Right lobe of liver (tissue), 6 donors: ENCODE data around the gene PTPRR. TPM values are rescaled to one million over a fixed set of nuclear protein-coding genes. Genes with fewer than 3 reads are reported as not detected.

Experiments used
- ATAC-seq, 4 donors: fragments of 200-7000 bp; cut with Tn5 transposase; one replicate each; pipeline ENCODE4 v1.9.1; 2020; ENCODE audit warnings: mild to moderate bottlenecking in 4 of 4, moderate library complexity in 4 of 4
- DNase-seq, 3 donors: peaks; one replicate each; pipeline ENCODE4 v3.0.0-alpha.2; 2020
- H3K27ac ChIP-seq, 3 donors: fragments of 200-600 bp; one replicate each; pipeline ENCODE4 v1.8.0; 2022
- H3K27me3 ChIP-seq, 2 donors: fragments of 200-600 bp; one replicate each; pipeline ENCODE4 v1.8.0; 2022
- H3K36me3 ChIP-seq, 4 donors: fragments of 200-600 bp; sonication (generic) in 1 of 4; one replicate each; pipeline versions ENCODE4 v1.5.1 to v1.8.0; 2017 to 2022; ENCODE audit warnings: control low read depth in 1 of 4
- H3K4me1 ChIP-seq, 4 donors: fragments of 200-600 bp; sonication (generic) in 1 of 4; one replicate each; pipeline versions ENCODE4 v1.5.1 to v1.8.0; 2017 to 2022; ENCODE audit warnings: control low read depth in 1 of 4
- H3K4me3 ChIP-seq, 3 donors: fragments of 200-600 bp; one replicate each; pipeline ENCODE4 v1.8.0; 2022
- H3K9me3 ChIP-seq, 4 donors: fragments of 200-600 bp; sonication (generic) in 1 of 4; one replicate each; pipeline versions ENCODE4 v1.5.1 to v1.8.0; 2017 to 2022; ENCODE audit warnings: control low read depth in 1 of 4
- CTCF ChIP-seq, 4 donors: fragments of 200-600 bp in 3 of 4; fragments of 450-650 bp in 1 of 4; IDR thresholded peaks; one replicate each; pipeline versions ENCODE4 v1.5.1 to v1.8.0; 2016 to 2022; ENCODE audit warnings: antibody characterized with exemption in 4 of 4, mild to moderate bottlenecking in 2 of 4
- POLR2A ChIP-seq: fragments of 450-650 bp; IDR thresholded peaks from one replicate; pipeline ENCODE4 v1.6.1; 2017; ENCODE audit warnings: antibody characterized with exemption, mild to moderate bottlenecking
- WGBS: methylation state at CpG from one replicate; pipeline ENCODE4 v1.1.6; 2018; ENCODE audit warnings: low coverage, low lambda C conversion rate; ENCODE audit not compliant: insufficient coverage; ENCODE audit errors: missing lambda C conversion rate; 5-methylcytosine and 5-hydroxymethylcytosine counted together
- intact Hi-C, 2 donors: fragments of 100-400 bp; cut with DNase I; formaldehyde crosslinking; loops; one replicate each; pipeline versions ENCODE4 v1.11.2 to v1.14.1; 2022
- total RNA-seq, 6 experiments: library from RNA; depleted of rRNA in 2 of 6; stranded (reverse); fragments of >200 nt in 2 of 6; fragmentation: NEBNext Ultra II Directional in 3 of 6; extraction: Animal tissue kit (Norgen Biotek cat#: 25700) in 3 of 6; gene quantifications; one replicate each; pipeline versions ENCODE4 v1.1.0 to v1.2.4, GENCODE V29; 2016 to 2023
- donor health status: DM: no; HTN: yes; CAD: no.
- donor health status: DM: no; HTN: no; CAD: no.
- donor health status: DM: no; HTN: no; CAD: no.
- donor health status: DM: no; HTN: yes; CAD: no.
- donor health status: DM: no; HTN: yes; CAD: no.

Gene PTPRR
- total RNA-seq, 6 experiments from 2014 or later = 0.12 TPM; not detected in 5

- WGBS = 35% methylated on average over 3 of the region's 3 CpGs
- Histone ChIP-seq H3K27me3 (no peaks in the 10 kb centered on the region), H3K36me3 (no peaks in the 10 kb centered on the region), H3K27ac (no peak overlapping the region), H3K9me3 (no peaks in the 10 kb centered on the region), H3K4me3 (no peak overlapping the region), H3K4me1 (no peaks in the 10 kb centered on the region)
- DNase-seq = no peak
- intact Hi-C loops = no loop called here
- no peak for ATAC-seq
- TF ChIP-seq CTCF (IDR thresholded peaks at IDR 0.05) (no peak), POLR2A (no peak)
Observed at GRCh38 chr12:70643939-70644338, 276.6 kb downstream of the PTPRR start.

- Histone ChIP-seq H3K4me3 (no peak overlapping the region), H3K27ac (no peak overlapping the region), H3K36me3 (no peaks in the 10 kb centered on the region), H3K9me3 (no peaks in the 10 kb centered on the region), H3K4me1 (no peaks in the 10 kb centered on the region), H3K27me3 (no peaks in the 10 kb centered on the region)
- intact Hi-C loops = no loop called here
- no peak for TF ChIP-seq CTCF (IDR thresholded peaks at IDR 0.05)
- no peak for TF ChIP-seq POLR2A
- ATAC-seq (no peak), DNase-seq (no peak)
- WGBS = 29% methylated on average over 2 of the region's 2 CpGs
Observed at GRCh38 chr12:70641691-70642090, 278.8 kb downstream of the PTPRR start.

- H3K4me1 ChIP-seq = no peaks in the 10 kb centered on the region
- H3K9me3 ChIP-seq = no peaks in the 10 kb centered on the region
- TF ChIP-seq POLR2A (no peak), CTCF (IDR thresholded peaks at IDR 0.05) (no peak)
- WGBS = 73% methylated on average over 1 of the region's 1 CpG
- no peaks in the 10 kb centered on the region for H3K27me3 ChIP-seq
- no peaks in the 10 kb centered on the region for H3K36me3 ChIP-seq
- intact Hi-C loops = no loop called here
- DNase-seq (no peak), ATAC-seq (no peak)
- H3K27ac ChIP-seq = no peak overlapping the region
- no peak overlapping the region for H3K4me3 ChIP-seq
Observed at GRCh38 chr12:70640901-70641300, 279.6 kb downstream of the PTPRR start.

GRCh38 chr12:70639535-70639934, 281.0 kb downstream of the PTPRR start:
- intact Hi-C loops = no loop called here
- WGBS = 65% methylated on average over 2 of the region's 2 CpGs
- H3K9me3 ChIP-seq = no peaks in the 10 kb centered on the region

More at GRCh38 chr12:70639535-70639934, 281.0 kb downstream of the PTPRR start:
- TF ChIP-seq CTCF (IDR thresholded peaks at IDR 0.05) (no peak), POLR2A (no peak)
- H3K36me3 ChIP-seq = no peaks in the 10 kb centered on the region
- H3K4me3 ChIP-seq = no peak overlapping the region
- DNase-seq (no peak), ATAC-seq (no peak)
- no peaks in the 10 kb centered on the region for H3K27me3 ChIP-seq
- no peak overlapping the region for H3K27ac ChIP-seq
- no peaks in the 10 kb centered on the region for H3K4me1 ChIP-seq
